Peyer's patch (tissue), 4 donors: Measurements from ENCODE around the gene TCEAL7.
"Not testable (repeated sequence)": the region's sequence is repeated elsewhere in the genome, so short reads cannot be mapped to it uniquely, and the experiment has no call there.

Source experiments
- CTCF ChIP-seq, 6 experiments: fragments of 450-650 bp in 4 of 6; fragments of 200-600 bp in 2 of 6; sonication (generic) in 1 of 6; IDR thresholded peaks; one replicate each; pipeline ENCODE4 v1.5.1; 2017 to 2019; ENCODE audit warnings: antibody characterized with exemption in 6 of 6, mild to moderate bottlenecking in 3 of 6, moderate library complexity in 1 of 6
- POLR2A ChIP-seq, 2 donors: fragments of 450-650 bp; IDR thresholded peaks; one replicate each; pipeline ENCODE4 v1.5.1; 2017; ENCODE audit warnings: antibody characterized with exemption in 2 of 2, mild to moderate bottlenecking in 2 of 2, moderate library complexity in 2 of 2

GRCh38 chrX:103305666-103306065 lies 24.4 kb upstream of the TCEAL7 start:
- not testable (repeated sequence) for TF ChIP-seq CTCF, POLR2A (IDR thresholded peaks at IDR 0.05)
